ENCODE measurements around the gene SLC37A1.
A peak's percentile ranks its signal among the peaks of the same experiment; 100 is the strongest.
"Not testable (repeated sequence)": the region's sequence is repeated elsewhere in the genome, so short reads cannot be mapped to it uniquely, and the experiment has no call there.

Gene SLC37A1

GRCh38 chr21:42513151-42513984 is at the start of gene SLC37A1:
Gene SLC37A1, plus strand, starts transcription at chr21:42513852. Its CDS starts 4,603 bp downstream, at chr21:42518455.
- peak in 1 of 2 experiments; percentile 44 for DNase-seq

GRCh38 chr21:42463861-42464515 is 49.7 kb upstream of the SLC37A1 start:
- DNase-seq, result peak in 1 of 2 experiments; percentile 68

- DNase-seq, result no peak
Observed at GRCh38 chr21:42465008-42465802, 48.4 kb upstream of the SLC37A1 start.

- DNase-seq, result no peak
Observed at GRCh38 chr21:42465803-42466127, 47.9 kb upstream of the SLC37A1 start.

GRCh38 chr21:42466700-42467099 is 47.0 kb upstream of the SLC37A1 start:
- DNase-seq, result no peak

- peak in 1 of 2 experiments; percentile 39 for DNase-seq
Observed at GRCh38 chr21:42467140-42467983, 46.3 kb upstream of the SLC37A1 start.

GRCh38 chr21:42468491-42469131 is 45.0 kb upstream of the SLC37A1 start:
- DNase-seq, result no peak

GRCh38 chr21:42469272-42469671 is 44.4 kb upstream of the SLC37A1 start:
- no peak for DNase-seq

GRCh38 chr21:42469726-42470125 is 43.9 kb upstream of the SLC37A1 start:
- not testable (repeated sequence) for DNase-seq

- DNase-seq, result no peak
Observed at GRCh38 chr21:42471206-42471605, 42.4 kb upstream of the SLC37A1 start.

GRCh38 chr21:42471716-42472330 is 41.8 kb upstream of the SLC37A1 start:
- DNase-seq, result no peak

GRCh38 chr21:42472521-42472920 is 41.1 kb upstream of the SLC37A1 start:
- DNase-seq, result no peak

- DNase-seq, result no peak
Observed at GRCh38 chr21:42473498-42474042, 40.1 kb upstream of the SLC37A1 start.

- peak in 1 of 2 experiments; percentile 11 for DNase-seq
Observed at GRCh38 chr21:42474043-42474831, 39.4 kb upstream of the SLC37A1 start.

- DNase-seq, result no peak
Observed at GRCh38 chr21:42475036-42475435, 38.6 kb upstream of the SLC37A1 start.

- DNase-seq, result no peak
Observed at GRCh38 chr21:42475526-42476387, 37.9 kb upstream of the SLC37A1 start.

- no peak for DNase-seq
Observed at GRCh38 chr21:42476388-42477331, 37.0 kb upstream of the SLC37A1 start.

GRCh38 chr21:42478504-42478903 is 35.1 kb upstream of the SLC37A1 start:
- no peak for DNase-seq
